ENCODE measurements around the gene GLCCI1. TPM values are rescaled to one million over a fixed set of nuclear protein-coding genes. Genes with fewer than 3 reads are reported as not detected.

Gene GLCCI1
- total and polyA plus RNA-seq, 2 donors (not counting 3 experiments of a cell fraction or from before 2014, with no cell fraction given) = 2.3 to 5.6 TPM

- BruUV-seq (replicated peaks) = no TSS peak
- DNase-seq (ENCODE audit: low read depth, low spot score) (no peak), FAIRE-seq (no peak)
- no peaks in the 10 kb centered on the region for H3K9me1 ChIP-seq (replicated peaks; ENCODE audit: control insufficient read depth, extremely low read depth, insufficient read depth, low read length)
- H4K20me1 ChIP-seq (replicated peaks; ENCODE audit: control insufficient read depth, extremely low read depth, insufficient read depth, low read length) = no peaks in the 10 kb centered on the region
- H3K4me2 ChIP-seq (ENCODE audit: insufficient read depth, low read length) = no peak overlapping the region
- no peak for TF ChIP-seq FOS (IDR thresholded peaks at IDR 0.05; ENCODE audit: borderline replicate concordance, insufficient read depth, low read length)
- TF ChIP-seq MAX (IDR thresholded peaks at IDR 0.05; ENCODE audit: insufficient read depth, insufficient read length) = no peak
- TF ChIP-seq POLR2AphosphoS5 (IDR thresholded peaks at IDR 0.05; ENCODE audit: insufficient read depth, low read depth, low read length) = no peak
- no peak for TF ChIP-seq POLR2A (IDR thresholded peaks at IDR 0.05; ENCODE audit: low read depth, low read length)
- TF ChIP-seq JUN (IDR thresholded peaks at IDR 0.05; ENCODE audit: borderline replicate concordance, insufficient read depth, insufficient read length, low read depth) = no peak
- TF ChIP-seq GATA2 (IDR thresholded peaks at IDR 0.05; ENCODE audit: insufficient read depth, insufficient read length, low read depth, low read length) = no peak
- TF ChIP-seq MYC (IDR thresholded peaks at IDR 0.05; ENCODE audit: low read depth, low read length) = no peak
- TF ChIP-seq, protein P1, sequence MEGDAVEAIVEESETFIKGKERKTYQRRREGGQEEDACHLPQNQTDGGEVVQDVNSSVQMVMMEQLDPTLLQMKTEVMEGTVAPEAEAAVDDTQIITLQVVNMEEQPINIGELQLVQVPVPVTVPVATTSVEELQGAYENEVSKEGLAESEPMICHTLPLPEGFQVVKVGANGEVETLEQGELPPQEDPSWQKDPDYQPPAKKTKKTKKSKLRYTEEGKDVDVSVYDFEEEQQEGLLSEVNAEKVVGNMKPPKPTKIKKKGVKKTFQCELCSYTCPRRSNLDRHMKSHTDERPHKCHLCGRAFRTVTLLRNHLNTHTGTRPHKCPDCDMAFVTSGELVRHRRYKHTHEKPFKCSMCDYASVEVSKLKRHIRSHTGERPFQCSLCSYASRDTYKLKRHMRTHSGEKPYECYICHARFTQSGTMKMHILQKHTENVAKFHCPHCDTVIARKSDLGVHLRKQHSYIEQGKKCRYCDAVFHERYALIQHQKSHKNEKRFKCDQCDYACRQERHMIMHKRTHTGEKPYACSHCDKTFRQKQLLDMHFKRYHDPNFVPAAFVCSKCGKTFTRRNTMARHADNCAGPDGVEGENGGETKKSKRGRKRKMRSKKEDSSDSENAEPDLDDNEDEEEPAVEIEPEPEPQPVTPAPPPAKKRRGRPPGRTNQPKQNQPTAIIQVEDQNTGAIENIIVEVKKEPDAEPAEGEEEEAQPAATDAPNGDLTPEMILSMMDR (IDR thresholded peaks at IDR 0.05; ENCODE audit: extremely low read depth in 1 of 2, insufficient read depth in 1 of 2, low read depth in 1 of 2, low read length in 2 of 2) = no peak
- no peak for TF ChIP-seq EZH2 (IDR thresholded peaks at IDR 0.05; ENCODE audit: borderline replicate concordance, low read depth, low read length, severe bottlenecking)
- H3K27ac ChIP-seq (ENCODE audit: insufficient read depth, low read depth, low read length) = no peak overlapping the region
- intact Hi-C loops (cut with micrococcal nuclease) (no loop called here), dilution Hi-C loops (cut with MboI; ENCODE audit: extremely low pct_ligation_motif_present, low sequenced_read_pairs) (no loop called here)
- H3K27me3 ChIP-seq (ENCODE audit: control insufficient read depth in 2 of 2, insufficient read depth in 2 of 2, low read length in 2 of 2) = no peaks in the 10 kb centered on the region
- no peak overlapping the region for H3K9ac ChIP-seq (replicated peaks; ENCODE audit: extremely low read depth, insufficient read depth, low read length)
- CTCF ChIA-PET = interaction anchor here (1.0 kb wide), 1 partner anchor 279 kb away, joined by 3 read pairs; no protein-coding TSS in a partner anchor
- POLR2A ChIA-PET = no interaction called here
- H3K9me3 ChIP-seq (replicated peaks; ENCODE audit: control insufficient read depth, insufficient read depth, low read length) = no peaks in the 10 kb centered on the region
- no peaks in the 10 kb centered on the region for H3K79me2 ChIP-seq (ENCODE audit: control insufficient read depth, insufficient read depth, low read length)
- no peak overlapping the region for H2AFZ ChIP-seq (ENCODE audit: low read depth, low read length)
- H3K4me1 ChIP-seq (ENCODE audit: control insufficient read depth, extremely low read depth, insufficient read depth, low read length) = no peaks in the 10 kb centered on the region
- H3K36me3 ChIP-seq (ENCODE audit: control insufficient read depth in 2 of 2, extremely low read depth in 1 of 2, insufficient read depth in 2 of 2, low read length in 2 of 2) = no peaks in the 10 kb centered on the region
- H3K4me3 ChIP-seq (replicated peaks in 1 of 3; ENCODE audit: insufficient read depth in 1 of 3, low read depth in 1 of 3, low read length in 3 of 3) = no peak overlapping the region
Observed at GRCh38 chr7:7959979-7960670, 8.5 kb upstream of the GLCCI1 start.
